AG04449 (cell line): Measurements from ENCODE around the gene AGGF1.

Experiments used
- CTCF ChIA-PET: fragments of 350-600 bp; formaldehyde crosslinking; extraction: SDS; loops from one replicate; lab custom pipeline; 2021; ENCODE audit warnings: antibody characterized with exemption; lab: Yijun Ruan, JAX
- POLR2A ChIA-PET: fragments of 400-600, 350-600 bp; formaldehyde crosslinking; extraction: SDS; loops from one replicate; lab custom pipeline; 2020; ENCODE audit warnings: antibody characterized with exemption, inconsistent platforms; lab: Yijun Ruan, JAX
- DNase-seq: peaks from one replicate; pipeline ENCODE4 v3.0.0-alpha.2; 2010; ENCODE audit warnings: low read depth, low spot score
- H3K4me3 ChIP-seq: 2 replicates; pipeline ENCODE4 v1.5.1; 2011; ENCODE audit warnings: low read depth, mild to moderate bottlenecking, control low read depth, low read length
- TF ChIP-seq, protein P1 (sequence below): IDR thresholded peaks from one replicate; pipeline ENCODE4 v1.5.1; 2011; ENCODE audit warnings: mild to moderate bottlenecking, moderate library complexity, low read length, control low read depth, inconsistent platforms; ENCODE audit not compliant: insufficient read depth; ENCODE audit errors: missing control alignments

The AGGF1 gene

GRCh38 chr5:77030097-77031071 lies at the start of gene AGGF1:
Gene AGGF1 (plus strand): TSS chr5:77030404. CDS start chr5:77030767, 363 bp downstream.
- POLR2A ChIA-PET, result interaction anchor here (0.6 to 1.0 kb wide), 4 partner anchors 34 to 812 kb away, joined by 3 to 4 read pairs (median 3); no protein-coding TSS in a partner anchor
- TF ChIP-seq, protein P1, sequence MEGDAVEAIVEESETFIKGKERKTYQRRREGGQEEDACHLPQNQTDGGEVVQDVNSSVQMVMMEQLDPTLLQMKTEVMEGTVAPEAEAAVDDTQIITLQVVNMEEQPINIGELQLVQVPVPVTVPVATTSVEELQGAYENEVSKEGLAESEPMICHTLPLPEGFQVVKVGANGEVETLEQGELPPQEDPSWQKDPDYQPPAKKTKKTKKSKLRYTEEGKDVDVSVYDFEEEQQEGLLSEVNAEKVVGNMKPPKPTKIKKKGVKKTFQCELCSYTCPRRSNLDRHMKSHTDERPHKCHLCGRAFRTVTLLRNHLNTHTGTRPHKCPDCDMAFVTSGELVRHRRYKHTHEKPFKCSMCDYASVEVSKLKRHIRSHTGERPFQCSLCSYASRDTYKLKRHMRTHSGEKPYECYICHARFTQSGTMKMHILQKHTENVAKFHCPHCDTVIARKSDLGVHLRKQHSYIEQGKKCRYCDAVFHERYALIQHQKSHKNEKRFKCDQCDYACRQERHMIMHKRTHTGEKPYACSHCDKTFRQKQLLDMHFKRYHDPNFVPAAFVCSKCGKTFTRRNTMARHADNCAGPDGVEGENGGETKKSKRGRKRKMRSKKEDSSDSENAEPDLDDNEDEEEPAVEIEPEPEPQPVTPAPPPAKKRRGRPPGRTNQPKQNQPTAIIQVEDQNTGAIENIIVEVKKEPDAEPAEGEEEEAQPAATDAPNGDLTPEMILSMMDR, result no peak
- CTCF ChIA-PET, result interaction anchor here (0.8 to 2.4 kb wide), 10 partner anchors 9 to 185 kb away, joined by 3 to 16 read pairs (median 4); no protein-coding TSS in a partner anchor
- peak within 1 kb of the TSS; percentile 90 for H3K4me3 ChIP-seq
- DNase-seq, result peak; percentile 57

GRCh38 chr5:76980518-76981144 lies 49.6 kb upstream of the AGGF1 start:
- TF ChIP-seq, protein P1, result no peak
- ChIA-PET POLR2A (no interaction called here), CTCF (no interaction called here)
- H3K4me3 ChIP-seq, result no peak overlapping the region
- DNase-seq, result no peak

DNA sequence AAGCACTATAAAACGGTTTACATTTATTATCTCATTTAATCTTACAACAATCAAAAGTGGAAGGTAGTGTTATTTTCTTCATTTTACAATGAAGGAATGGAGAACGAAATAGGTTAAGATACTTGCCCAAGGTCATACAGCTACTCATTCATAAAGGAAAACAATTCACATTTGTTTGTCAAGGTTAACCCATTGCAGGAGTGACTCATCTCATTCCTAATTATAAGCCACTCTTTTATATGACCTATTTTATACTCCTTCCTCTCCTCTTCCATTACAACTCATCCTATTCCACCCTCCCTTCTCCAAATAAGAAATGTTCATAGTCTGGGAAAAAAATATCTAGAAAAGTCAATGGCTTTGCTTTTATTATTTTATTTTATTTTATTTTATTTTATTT lies 47.8 kb upstream of the AGGF1 start:
- TF ChIP-seq, protein P1, result no peak
- no peak overlapping the region for H3K4me3 ChIP-seq
- DNase-seq, result no peak
- CTCF ChIA-PET, result no interaction called here
- POLR2A ChIA-PET, result no interaction called here

- ChIA-PET CTCF (no interaction called here), POLR2A (no interaction called here)
- TF ChIP-seq, protein P1, result no peak
- no peak for DNase-seq
- no peak overlapping the region for H3K4me3 ChIP-seq
Observed at GRCh38 chr5:76983468-76983867, 46.7 kb upstream of the AGGF1 start.

- H3K4me3 ChIP-seq, result no peak overlapping the region
- CTCF ChIA-PET, result no interaction called here
- TF ChIP-seq, protein P1, result no peak
- no peak for DNase-seq
- POLR2A ChIA-PET, result no interaction called here
Observed at GRCh38 chr5:76986825-76987526, 43.2 kb upstream of the AGGF1 start.
